ENCODE measurements around the gene POC1B. TPM values are rescaled to one million over a fixed set of nuclear protein-coding genes. Genes with fewer than 3 reads are reported as not detected.
A peak's percentile ranks its signal among the peaks of the same experiment; 100 is the strongest.

Gene POC1B
- total and polyA plus RNA-seq, 2 donors (not counting 3 experiments of a cell fraction or from before 2014, with no cell fraction given): 7.1 to 18.2 TPM

DNA sequence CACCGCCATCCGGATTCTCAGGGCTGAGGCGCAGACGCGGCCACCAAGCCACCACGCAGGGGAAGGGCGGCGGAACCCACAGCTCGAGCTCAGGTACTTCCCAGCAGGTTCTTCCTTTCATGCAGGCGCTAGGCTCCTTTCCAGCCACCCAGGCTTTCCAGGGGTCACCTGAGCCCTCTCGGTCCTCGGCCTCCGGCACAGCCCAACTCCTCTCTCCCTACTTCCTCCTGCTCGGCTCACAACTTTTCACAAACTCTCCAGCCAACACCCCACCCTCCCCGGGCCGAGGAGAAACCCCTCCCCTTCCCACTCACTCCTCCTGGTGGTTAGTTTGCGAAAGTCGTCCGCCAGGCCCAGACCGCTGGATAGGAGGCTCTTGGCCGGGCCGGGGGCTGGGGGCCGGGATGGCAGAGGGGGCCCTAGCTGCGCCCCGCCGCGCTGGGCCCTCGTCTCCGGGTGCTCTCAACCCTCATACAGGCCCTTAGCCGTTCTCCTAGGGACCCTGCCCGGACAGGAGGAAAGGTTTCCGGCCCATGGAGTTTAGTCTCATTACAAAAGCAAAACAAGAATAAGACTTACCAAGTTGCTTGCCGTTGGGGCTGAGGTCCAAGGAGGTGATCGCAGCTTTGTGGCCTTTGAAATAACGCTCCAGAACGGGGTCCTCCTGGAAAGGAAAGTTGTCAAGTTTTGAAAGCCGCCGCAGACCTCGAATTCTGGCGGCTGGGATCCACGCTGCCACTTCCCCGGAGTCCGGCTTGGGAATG is 1.1 kb downstream of the POC1B start, which contains the start of gene GALNT4:
TSS of gene GALNT4 (minus strand) at position 256 of the 764 bp plus-strand sequence. CDS start at position 9, 247 bp downstream.
- Histone ChIP-seq H3K9ac (replicated peaks; ENCODE audit: extremely low read depth, insufficient read depth, low read length) (peak within 1 kb of the TSS; percentile 91), H3K4me3 (replicated peaks in 1 of 3; ENCODE audit: insufficient read depth in 1 of 3, low read depth in 1 of 3, low read length in 3 of 3) (peak within 1 kb of the TSS; percentile 16 to 92 (median 59)), H3K27ac (ENCODE audit: insufficient read depth, low read depth, low read length) (peak within 1 kb of the TSS; percentile 35), H3K9me3 (replicated peaks; ENCODE audit: control insufficient read depth, insufficient read depth, low read length) (no peaks in the 10 kb centered on the region), H4K20me1 (replicated peaks; ENCODE audit: control insufficient read depth, extremely low read depth, insufficient read depth, low read length) (no peaks in the 10 kb centered on the region), H3K4me1 (ENCODE audit: control insufficient read depth, extremely low read depth, insufficient read depth, low read length) (peaks cover 32% of the 10 kb centered on the region), H3K36me3 (ENCODE audit: control insufficient read depth in 2 of 2, extremely low read depth in 1 of 2, insufficient read depth in 2 of 2, low read length in 2 of 2) (no peaks in the 10 kb centered on the region), H2AFZ (ENCODE audit: low read depth, low read length) (peak within 1 kb of the TSS; percentile 56), H3K9me1 (replicated peaks; ENCODE audit: control insufficient read depth, extremely low read depth, insufficient read depth, low read length) (no peaks in the 10 kb centered on the region), H3K27me3 (ENCODE audit: control insufficient read depth in 2 of 2, insufficient read depth in 2 of 2, low read length in 2 of 2) (no peaks in the 10 kb centered on the region), H3K79me2 (ENCODE audit: control insufficient read depth, insufficient read depth, low read length) (peaks cover 39% of the 10 kb centered on the region), H3K4me2 (ENCODE audit: insufficient read depth, low read length) (peak within 1 kb of the TSS; percentile 98)
- POLR2A ChIA-PET: interaction anchor here (0.8 to 1.0 kb wide), 2 partner anchors 63 to 505 kb away, joined by 3 to 5 read pairs; no protein-coding TSS in a partner anchor
- FAIRE-seq (peak; percentile 59), DNase-seq (ENCODE audit: low read depth, low spot score) (peak; percentile 92)
- intact Hi-C loops (cut with micrococcal nuclease) (loop anchor here (1.0 to 10.0 kb wide), 7 partner anchors 54 to 950 kb away; partner anchors contain the start of gene DUSP6), dilution Hi-C loops (cut with MboI; ENCODE audit: extremely low pct_ligation_motif_present, low sequenced_read_pairs) (no loop called here)
- CTCF ChIA-PET: interaction anchor here (0.7 to 11.9 kb wide), 14 partner anchors 12 to 510 kb away, joined by 3 to 171 read pairs (median 6); partner anchors contain the start of gene DUSP6
- peak; percentile 25 for TF ChIP-seq POLR2A (IDR thresholded peaks at IDR 0.05; ENCODE audit: low read depth, low read length)
- no peak for TF ChIP-seq GATA2 (IDR thresholded peaks at IDR 0.05; ENCODE audit: insufficient read depth, insufficient read length, low read depth, low read length)
- peak; percentile 36 for TF ChIP-seq POLR2AphosphoS5 (IDR thresholded peaks at IDR 0.05; ENCODE audit: insufficient read depth, low read depth, low read length)
- TF ChIP-seq, protein P1, sequence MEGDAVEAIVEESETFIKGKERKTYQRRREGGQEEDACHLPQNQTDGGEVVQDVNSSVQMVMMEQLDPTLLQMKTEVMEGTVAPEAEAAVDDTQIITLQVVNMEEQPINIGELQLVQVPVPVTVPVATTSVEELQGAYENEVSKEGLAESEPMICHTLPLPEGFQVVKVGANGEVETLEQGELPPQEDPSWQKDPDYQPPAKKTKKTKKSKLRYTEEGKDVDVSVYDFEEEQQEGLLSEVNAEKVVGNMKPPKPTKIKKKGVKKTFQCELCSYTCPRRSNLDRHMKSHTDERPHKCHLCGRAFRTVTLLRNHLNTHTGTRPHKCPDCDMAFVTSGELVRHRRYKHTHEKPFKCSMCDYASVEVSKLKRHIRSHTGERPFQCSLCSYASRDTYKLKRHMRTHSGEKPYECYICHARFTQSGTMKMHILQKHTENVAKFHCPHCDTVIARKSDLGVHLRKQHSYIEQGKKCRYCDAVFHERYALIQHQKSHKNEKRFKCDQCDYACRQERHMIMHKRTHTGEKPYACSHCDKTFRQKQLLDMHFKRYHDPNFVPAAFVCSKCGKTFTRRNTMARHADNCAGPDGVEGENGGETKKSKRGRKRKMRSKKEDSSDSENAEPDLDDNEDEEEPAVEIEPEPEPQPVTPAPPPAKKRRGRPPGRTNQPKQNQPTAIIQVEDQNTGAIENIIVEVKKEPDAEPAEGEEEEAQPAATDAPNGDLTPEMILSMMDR (IDR thresholded peaks at IDR 0.05; ENCODE audit: extremely low read depth in 1 of 2, insufficient read depth in 1 of 2, low read depth in 1 of 2, low read length in 2 of 2): peak; percentile 40 to 82
- TSS peak; percentile 62 for BruUV-seq (replicated peaks)

All from endothelial cell of umbilical vein (primary cell).